ENCODE results near the gene HHEX.

GRCh38 chr10:92662848-92663247, 26.9 kb upstream of the HHEX start:
- TF ChIP-seq CTCF (IDR thresholded peaks at IDR 0.05): no peak
- no peak for TF ChIP-seq POLR2AphosphoS5 (IDR thresholded peaks at IDR 0.05)
- no peak for TF ChIP-seq POLR2A (IDR thresholded peaks at IDR 0.05)
- no peak for TF ChIP-seq EP300 (IDR thresholded peaks at IDR 0.05)
